K562 (cell line): ENCODE data around the gene ALS2CL. TPM values are rescaled to one million over a fixed set of nuclear protein-coding genes. Genes with fewer than 3 reads are reported as not detected.
A peak's percentile ranks its signal among the peaks of the same experiment; 100 is the strongest.

Source experiments
- ATAC-seq: fragments of 200-7000 bp; cut with Tn5 transposase; 3 replicates; pipeline ENCODE4 v1.9.1; 2020; ENCODE audit warnings: moderate library complexity
- BruUV-seq: library from RNA; stranded (reverse); fragments of 400-500 nt; replicated peaks from 2 replicates; lab custom pipeline; 2021; lab: Mats Ljungman, UMichigan
- CTCF ChIA-PET: fragments of 300-600 bp; formaldehyde crosslinking; extraction: SDS; loops from one replicate; lab custom pipeline; 2021; ENCODE audit warnings: low intra/inter-chr PET ratio; lab: Yijun Ruan, JAX
- POLR2A ChIA-PET: fragments of 300-600, 350-650 bp; sonication (Branson Sonifier 250); formaldehyde crosslinking; extraction: SDS; loops from one replicate; lab custom pipeline; 2021; ENCODE audit warnings: antibody characterized with exemption, inconsistent platforms; lab: Yijun Ruan, JAX
- DNase-seq, 4 experiments: peaks; one replicate each; pipeline versions ENCODE4 v3.0.0 to v3.0.0-alpha.2; 2011 to 2018; ENCODE audit warnings: low spot score in 3 of 4, mixed read lengths in 3 of 4; ENCODE audit errors: extremely low read depth in 1 of 4
- FAIRE-seq: peaks from 2 replicates; lab custom pipeline; 2011; peaks lifted over from hg19 to GRCh38; lab: Jason Lieb, UNC
- H2AFZ ChIP-seq: 2 replicates; pipeline ENCODE4 v1.6.0; 2011; ENCODE audit warnings: low read depth, low read length, control low read depth, inconsistent platforms
- H3K27ac ChIP-seq: fragments of 200-600 bp; 3 replicates; pipeline ENCODE4 v1.8.0; 2011; ENCODE audit warnings: low read depth, mild to moderate bottlenecking, control low read depth, inconsistent platforms, low read length, moderate library complexity, mixed read lengths; ENCODE audit errors: extremely low read depth
- H3K27me3 ChIP-seq, 2 experiments: fragments of 300-600 bp in 1 of 2; 2 replicates in 1 of 2; 3 replicates in 1 of 2; pipeline versions ENCODE4 v1.6.0 to v1.8.0; 2011; ENCODE audit warnings: inconsistent platforms in 2 of 2, low read length in 2 of 2, mild to moderate bottlenecking in 1 of 2, mixed read lengths in 1 of 2, moderate library complexity in 1 of 2; ENCODE audit not compliant: control insufficient read depth in 2 of 2, insufficient read depth in 2 of 2
- H3K36me3 ChIP-seq: fragments of 300-600 bp; 3 replicates; pipeline ENCODE4 v1.8.0; 2011; ENCODE audit warnings: mild to moderate bottlenecking, low read length, inconsistent platforms; ENCODE audit not compliant: control insufficient read depth, insufficient read depth
- H3K4me1 ChIP-seq, 2 experiments: fragments of 200-600 bp in 1 of 2; replicated peaks in 1 of 2; 2 replicates in 1 of 2; 3 replicates in 1 of 2; pipeline versions ENCODE4 v1.5.1 to v1.8.0; 2011; ENCODE audit warnings: inconsistent platforms in 2 of 2, low read length in 2 of 2, mild to moderate bottlenecking in 1 of 2, mixed read lengths in 1 of 2, moderate library complexity in 1 of 2; ENCODE audit not compliant: control insufficient read depth in 2 of 2, insufficient read depth in 2 of 2
- H3K4me2 ChIP-seq: 2 replicates; pipeline ENCODE4 v1.6.1; 2011; ENCODE audit warnings: low read length, control low read depth, inconsistent platforms, mixed read lengths; ENCODE audit not compliant: insufficient read depth
- H3K4me3 ChIP-seq: fragments of 200-600 bp; sonication (generic), shearing (Covaris generic); 2 replicates; pipeline ENCODE4 v1.5.1; 2016; ENCODE audit warnings: control low read depth, inconsistent platforms
- H3K79me2 ChIP-seq: fragments of 200-600 bp; 3 replicates; pipeline ENCODE4 v1.8.0; 2011; ENCODE audit warnings: low read length, inconsistent platforms; ENCODE audit not compliant: control insufficient read depth, insufficient read depth
- H3K9ac ChIP-seq, 2 experiments: 2 replicates each; pipeline versions ENCODE4 v1.6.0 to v1.6.1; 2011; ENCODE audit warnings: low read depth in 2 of 2, low read length in 2 of 2, control low read depth in 1 of 2, inconsistent platforms in 1 of 2, mild to moderate bottlenecking in 1 of 2, mixed read lengths in 1 of 2; ENCODE audit not compliant: insufficient read depth in 1 of 2
- H3K9me1 ChIP-seq: one replicate; pipeline ENCODE4 v1.6.0; 2011; ENCODE audit warnings: inconsistent platforms, mild to moderate bottlenecking, low read length, moderate library complexity; ENCODE audit not compliant: control insufficient read depth, insufficient read depth
- H3K9me3 ChIP-seq: replicated peaks from 2 replicates; pipeline ENCODE4 v1.5.1; 2011; ENCODE audit warnings: low read depth, low read length, inconsistent platforms; ENCODE audit not compliant: control insufficient read depth, insufficient read depth
- H4K20me1 ChIP-seq: replicated peaks from 2 replicates; pipeline ENCODE4 v1.6.1; 2011; ENCODE audit warnings: low read length, inconsistent platforms, mixed read lengths; ENCODE audit not compliant: control insufficient read depth, insufficient read depth
- ASH1L ChIP-seq: fragments of 450-650 bp; IDR thresholded peaks from 2 replicates; pipeline ENCODE4 v1.6.1; 2018; ENCODE audit warnings: borderline replicate concordance, mild to moderate bottlenecking, low read depth; ENCODE audit not compliant: partially characterized antibody
- CTBP1 ChIP-seq: fragments of 450-650 bp; IDR thresholded peaks from 2 replicates; pipeline ENCODE4 v1.6.1; 2016; ENCODE audit warnings: borderline replicate concordance
- MIER1 ChIP-seq: fragments of 450-650 bp; IDR thresholded peaks from 2 replicates; pipeline ENCODE4 v1.6.1; 2016; ENCODE audit warnings: antibody characterized with exemption, mild to moderate bottlenecking, low read depth
- MTA3 ChIP-seq: fragments of 450-650 bp; formaldehyde crosslinking; IDR thresholded peaks from 2 replicates; pipeline ENCODE4 v1.6.1; 2017; ENCODE audit warnings: mild to moderate bottlenecking, borderline replicate concordance
- NCOA6 ChIP-seq: fragments of 450-650 bp; IDR thresholded peaks from 2 replicates; pipeline ENCODE4 v1.6.1; 2017; ENCODE audit warnings: mild to moderate bottlenecking
- NFRKB ChIP-seq: fragments of 450-650 bp; IDR thresholded peaks from 2 replicates; pipeline ENCODE4 v1.6.1; 2016; ENCODE audit warnings: low read depth
- TARDBP ChIP-seq: fragments of 450-650 bp; IDR thresholded peaks from 2 replicates; pipeline ENCODE4 v1.6.1; 2016
- TGIF2 ChIP-seq: sonication (generic); formaldehyde crosslinking; IDR thresholded peaks from 2 replicates; pipeline ENCODE4 v1.8.1; 2022; ENCODE audit warnings: mild to moderate bottlenecking, missing genetic modification reagents, moderate library complexity
- ZFP30 ChIP-seq: fragments of 250-450 bp; sonication (Bioruptor Pico); IDR thresholded peaks from 2 replicates; pipeline ENCODE4 v1.8.0; 2022; ENCODE audit warnings: moderate library complexity, mild to moderate bottlenecking, inconsistent platforms, borderline replicate concordance
- ZNF12 ChIP-seq: sonication (generic); formaldehyde crosslinking; IDR thresholded peaks from 2 replicates; pipeline ENCODE4 v1.4.0; 2020; ENCODE audit warnings: mild to moderate bottlenecking, missing genetic modification reagents
- WGBS: fragments of 100-300 bp; shearing (Covaris generic); methylation state at CpG from one replicate; pipeline ENCODE4 v1.1.6; 2016; ENCODE audit warnings: low coverage, mixed read lengths; ENCODE audit not compliant: insufficient coverage; ENCODE audit errors: missing lambda C conversion rate; 5-methylcytosine and 5-hydroxymethylcytosine counted together
- in situ Hi-C: fragments of 300-500 bp; cut with MboI; formaldehyde crosslinking; loops from 4 replicates; pipeline ENCODE4 v1.15.0; 2018; ENCODE audit warnings: inconsistent platforms, mixed read lengths
- intact Hi-C: fragments of 100-400 bp; cut with micrococcal nuclease; formaldehyde crosslinking; loops from 2 replicates; pipeline ENCODE4 v1.14.2; 2022
- polyA plus RNA-seq, 8 experiments: library from polyadenylated mRNA; depleted of rRNA in 4 of 8; stranded (reverse) in 5 of 8; unstranded in 3 of 8; fragments of >200 nt; fragmentation: Nextera tagmentation in 2 of 8; fragmentation: Illumina TruSeq in 1 of 8; extraction: Ambion mirVana in 2 of 8; extraction: Trizol in 1 of 8; gene quantifications; 2 replicates each; pipeline versions ENCODE4 v1.2.1 to v1.2.3, GENCODE V29; 2011 to 2014; ENCODE audit warnings: inconsistent platforms in 1 of 8, missing spikeins in 1 of 8
- total RNA-seq, 7 experiments: library from RNA; depleted of rRNA in 6 of 7; stranded (reverse); fragments of >200 nt in 6 of 7; fragmentation: Illumina TruSeq in 2 of 7; extraction: Trizol in 2 of 7; gene quantifications; 2 replicates each; pipeline versions ENCODE4 v1.2.1 to v1.2.3, GENCODE V29; 2011 to 2021; ENCODE audit warnings: low replicate concordance in 1 of 7
- TF ChIP-seq, protein P1 (sequence below): IDR thresholded peaks from 2 replicates; pipeline ENCODE4 v1.6.1; 2016; ENCODE audit warnings: missing genetic modification characterization, missing compliant biosample characterization
- TF ChIP-seq, protein P2 (sequence below): fragments of 450-650 bp; formaldehyde crosslinking; IDR thresholded peaks from 2 replicates; pipeline ENCODE4 v1.4.0; 2022; ENCODE audit warnings: mild to moderate bottlenecking, moderate library complexity
- TF ChIP-seq, protein P3 (sequence below), 3 experiments: IDR thresholded peaks in 2 of 3; conservative IDR thresholded peaks in 1 of 3; 2 replicates each; pipeline ENCODE4 v1.5.1; 2011 to 2012; ENCODE audit warnings: low read length in 3 of 3, mild to moderate bottlenecking in 3 of 3, control low read depth in 2 of 3, improper control_type of control experiment in 1 of 3, inconsistent platforms in 1 of 3, low read depth in 1 of 3, mixed read lengths in 1 of 3, moderate library complexity in 1 of 3; ENCODE audit not compliant: insufficient read depth in 2 of 3

ALS2CL gene
- total and polyA plus RNA-seq, 9 of the 15 experiments (the other 6 are each of a cell fraction or from before 2014, with no cell fraction given): 0.03 to 0.13 (median 0.05) TPM; not detected in 3

DNA sequence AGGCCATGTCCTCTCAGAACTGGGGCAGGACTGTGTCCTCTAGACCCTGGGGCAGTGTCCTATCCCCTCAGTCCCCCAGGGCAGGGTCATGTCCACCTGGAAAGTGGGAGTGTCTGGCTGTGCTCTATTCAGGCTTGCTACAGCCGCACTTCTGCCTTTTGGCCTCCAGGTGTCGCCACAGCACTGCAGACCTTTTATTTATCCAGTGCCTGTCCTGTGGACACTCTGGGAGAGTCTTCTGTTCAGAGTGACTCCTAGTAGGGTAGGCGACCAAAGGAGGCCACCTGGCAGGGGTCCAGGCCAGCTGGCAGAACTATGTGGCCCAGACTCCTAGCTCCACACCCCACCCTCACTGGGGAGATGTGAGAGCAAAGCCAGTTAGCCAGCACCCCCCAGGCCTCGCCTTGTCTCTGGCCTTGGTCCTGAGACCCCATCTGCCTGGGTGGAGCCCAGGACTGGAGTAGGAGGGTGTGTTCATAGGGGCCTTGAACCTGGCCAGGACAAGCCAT, 11.6 kb upstream of the ALS2CL start:
- peak; percentile 98 for FAIRE-seq
- Histone ChIP-seq H3K36me3 (no peaks in the 10 kb centered on the region), H3K27me3 (peaks cover 4 to 54% of the 10 kb centered on the region in 2 experiments; a peak in 4 of 5 replicates), H3K9me3 (no peaks in the 10 kb centered on the region), H3K4me1 (peaks cover 0 to 8% of the 10 kb centered on the region in 2 experiments; a peak in 2 of 5 replicates), H3K27ac (no peak overlapping the region), H4K20me1 (peaks cover 38% of the 10 kb centered on the region), H3K4me3 (no peak overlapping the region), H3K9ac (no peak overlapping the region), H3K9me1 (no peaks in the 10 kb centered on the region), H3K4me2 (no peak overlapping the region), H3K79me2 (no peaks in the 10 kb centered on the region), H2AFZ (no peak overlapping the region)
- ChIA-PET POLR2A (no interaction called here), CTCF (interaction anchor here (1.1 to 2.6 kb wide), 6 partner anchors 162 to 666 kb away, joined by 3 to 27 read pairs (median 6); no protein-coding TSS in a partner anchor)
- intact Hi-C loops: loop anchor here (1.0 to 10.0 kb wide), 5 partner anchors 138 to 670 kb away; no protein-coding TSS in a partner anchor
- peak; percentile 95 for ATAC-seq
- in situ Hi-C loops: no loop called here
- no TSS peak for BruUV-seq
- peak; percentile 77 to 85 (median 82) for DNase-seq
- WGBS: 7% methylated on average over 4 of the region's 4 CpGs
- TF ChIP-seq CTBP1: peak; percentile 20; the same call in 1 of the 2 replicates
- TF ChIP-seq ZFP30 (CRISPR knock-in tag): no peak
- no peak for TF ChIP-seq MTA3
- peak; percentile 91 for TF ChIP-seq MIER1
- TF ChIP-seq ASH1L: no peak
- TF ChIP-seq, protein P1, sequence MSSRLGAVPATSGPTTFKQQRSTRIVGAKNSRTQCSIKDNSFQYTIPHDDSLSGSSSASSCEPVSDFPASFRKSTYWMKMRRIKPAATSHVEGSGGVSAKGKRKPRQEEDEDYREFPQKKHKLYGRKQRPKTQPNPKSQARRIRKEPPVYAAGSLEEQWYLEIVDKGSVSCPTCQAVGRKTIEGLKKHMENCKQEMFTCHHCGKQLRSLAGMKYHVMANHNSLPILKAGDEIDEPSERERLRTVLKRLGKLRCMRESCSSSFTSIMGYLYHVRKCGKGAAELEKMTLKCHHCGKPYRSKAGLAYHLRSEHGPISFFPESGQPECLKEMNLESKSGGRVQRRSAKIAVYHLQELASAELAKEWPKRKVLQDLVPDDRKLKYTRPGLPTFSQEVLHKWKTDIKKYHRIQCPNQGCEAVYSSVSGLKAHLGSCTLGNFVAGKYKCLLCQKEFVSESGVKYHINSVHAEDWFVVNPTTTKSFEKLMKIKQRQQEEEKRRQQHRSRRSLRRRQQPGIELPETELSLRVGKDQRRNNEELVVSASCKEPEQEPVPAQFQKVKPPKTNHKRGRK (tag): no peak
- TF ChIP-seq, protein P2, sequence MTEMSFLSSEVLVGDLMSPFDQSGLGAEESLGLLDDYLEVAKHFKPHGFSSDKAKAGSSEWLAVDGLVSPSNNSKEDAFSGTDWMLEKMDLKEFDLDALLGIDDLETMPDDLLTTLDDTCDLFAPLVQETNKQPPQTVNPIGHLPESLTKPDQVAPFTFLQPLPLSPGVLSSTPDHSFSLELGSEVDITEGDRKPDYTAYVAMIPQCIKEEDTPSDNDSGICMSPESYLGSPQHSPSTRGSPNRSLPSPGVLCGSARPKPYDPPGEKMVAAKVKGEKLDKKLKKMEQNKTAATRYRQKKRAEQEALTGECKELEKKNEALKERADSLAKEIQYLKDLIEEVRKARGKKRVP (CRISPR knock-in tag): 0 out of 2 replicates have a peak, but pooled peaks have one; percentile 20
- TF ChIP-seq ZNF12: 0 out of 2 replicates have a peak, but pooled peaks have one; percentile 45
- TF ChIP-seq, protein P3, sequence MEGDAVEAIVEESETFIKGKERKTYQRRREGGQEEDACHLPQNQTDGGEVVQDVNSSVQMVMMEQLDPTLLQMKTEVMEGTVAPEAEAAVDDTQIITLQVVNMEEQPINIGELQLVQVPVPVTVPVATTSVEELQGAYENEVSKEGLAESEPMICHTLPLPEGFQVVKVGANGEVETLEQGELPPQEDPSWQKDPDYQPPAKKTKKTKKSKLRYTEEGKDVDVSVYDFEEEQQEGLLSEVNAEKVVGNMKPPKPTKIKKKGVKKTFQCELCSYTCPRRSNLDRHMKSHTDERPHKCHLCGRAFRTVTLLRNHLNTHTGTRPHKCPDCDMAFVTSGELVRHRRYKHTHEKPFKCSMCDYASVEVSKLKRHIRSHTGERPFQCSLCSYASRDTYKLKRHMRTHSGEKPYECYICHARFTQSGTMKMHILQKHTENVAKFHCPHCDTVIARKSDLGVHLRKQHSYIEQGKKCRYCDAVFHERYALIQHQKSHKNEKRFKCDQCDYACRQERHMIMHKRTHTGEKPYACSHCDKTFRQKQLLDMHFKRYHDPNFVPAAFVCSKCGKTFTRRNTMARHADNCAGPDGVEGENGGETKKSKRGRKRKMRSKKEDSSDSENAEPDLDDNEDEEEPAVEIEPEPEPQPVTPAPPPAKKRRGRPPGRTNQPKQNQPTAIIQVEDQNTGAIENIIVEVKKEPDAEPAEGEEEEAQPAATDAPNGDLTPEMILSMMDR (IDR thresholded peaks at IDR 0.05 in 2 of 3, conservative IDR thresholded peaks at IDR 0.05 in 1 of 3; ENCODE audit: insufficient read depth in 2 of 3, low read depth in 1 of 3, low read length in 3 of 3): peak; percentile 92 to 99 (median 97)
- peak; percentile 47; the same call in 1 of the 2 replicates for TF ChIP-seq TARDBP
- no peak for TF ChIP-seq NCOA6
- 0 out of 2 replicates have a peak, but pooled peaks have one; percentile 29 for TF ChIP-seq TGIF2 (CRISPR knock-in tag)
- no peak for TF ChIP-seq NFRKB
